IMR-90 (cell line): ENCODE data around the gene TNRC6C. TPM values are rescaled to one million over a fixed set of nuclear protein-coding genes. Genes with fewer than 3 reads are reported as not detected.

Experiments used
- ATAC-seq: fragments of 200-7000 bp; cut with Tn5 transposase; 2 replicates; pipeline ENCODE4 v1.9.1; 2020; ENCODE audit warnings: low read depth, mild to moderate bottlenecking, moderate library complexity
- BruUV-seq: library from RNA; stranded (reverse); fragments of 400-500 nt; replicated peaks from 2 replicates; lab custom pipeline; 2021; lab: Mats Ljungman, UMichigan
- CTCF ChIA-PET: fragments of 300-600 bp; formaldehyde crosslinking; extraction: SDS; loops from one replicate; lab custom pipeline; 2021; ENCODE audit warnings: antibody characterized with exemption; lab: Yijun Ruan, JAX
- POLR2A ChIA-PET: fragments of 300-600 bp; sonication (Branson Sonifier 250); formaldehyde crosslinking; loops from one replicate; lab custom pipeline; 2022; ENCODE audit warnings: antibody characterized with exemption; ENCODE audit not compliant: unreplicated experiment; lab: Charles Lee
- DNase-seq: peaks from one replicate; pipeline ENCODE4 v3.0.0; 2013
- H2AFZ ChIP-seq: replicated peaks from 2 replicates; pipeline ENCODE3; 2013; ENCODE audit warnings: low read length, mild to moderate bottlenecking; ENCODE audit not compliant: poor library complexity
- H2AK5ac ChIP-seq: 2 replicates; pipeline ENCODE4 v1.6.1; 2013; ENCODE audit warnings: low read depth, low read length, inconsistent platforms
- H2AK9ac ChIP-seq: replicated peaks from 2 replicates; pipeline ENCODE3; 2013; ENCODE audit warnings: mild to moderate bottlenecking, low read depth, low read length, moderate library complexity; ENCODE audit not compliant: poor library complexity
- H2BK120ac ChIP-seq: 2 replicates; pipeline ENCODE4 v1.6.1; 2013; ENCODE audit warnings: low read depth, low read length, inconsistent platforms
- H2BK15ac ChIP-seq: 3 replicates; pipeline ENCODE4 v1.6.1; 2013; ENCODE audit warnings: low read depth, low read length, inconsistent platforms
- H2BK20ac ChIP-seq: 2 replicates; pipeline ENCODE4 v1.6.1; 2013; ENCODE audit warnings: low read depth, mild to moderate bottlenecking, inconsistent platforms, low read length, moderate library complexity
- H2BK5ac ChIP-seq: 2 replicates; pipeline ENCODE4 v1.6.1; 2013; ENCODE audit warnings: mild to moderate bottlenecking, low read depth, low read length, inconsistent platforms; ENCODE audit not compliant: poor library complexity, severe bottlenecking
- H3K14ac ChIP-seq: replicated peaks from 2 replicates; pipeline ENCODE4 v1.6.1; 2013; ENCODE audit warnings: low read depth, low read length, inconsistent platforms
- H3K18ac ChIP-seq: 2 replicates; pipeline ENCODE4 v1.6.1; 2013; ENCODE audit warnings: low read depth, low read length, control low read depth
- H3K23ac ChIP-seq: 2 replicates; pipeline ENCODE4 v1.6.1; 2013; ENCODE audit warnings: low read depth, low read length, inconsistent platforms
- H3K27ac ChIP-seq: 2 replicates; pipeline ENCODE4 v1.5.1; 2013; ENCODE audit warnings: mild to moderate bottlenecking, control low read depth, low read length; ENCODE audit not compliant: insufficient read depth
- H3K27me3 ChIP-seq: 2 replicates; pipeline ENCODE4 v1.6.1; 2013; ENCODE audit warnings: low read length; ENCODE audit not compliant: control insufficient read depth, insufficient read depth
- H3K36me3 ChIP-seq: 2 replicates; pipeline ENCODE4 v1.6.1; 2013; ENCODE audit warnings: low read length, mixed read lengths; ENCODE audit not compliant: control insufficient read depth, insufficient read depth
- H3K4ac ChIP-seq: 2 replicates; pipeline ENCODE4 v1.6.1; 2013; ENCODE audit warnings: low read depth, low read length, inconsistent platforms
- H3K4me1 ChIP-seq: 2 replicates; pipeline ENCODE4 v1.6.1; 2013; ENCODE audit warnings: low read length, mixed read lengths; ENCODE audit not compliant: control insufficient read depth, insufficient read depth
- H3K4me2 ChIP-seq: 2 replicates; pipeline ENCODE4 v1.6.1; 2013; ENCODE audit warnings: low read depth, mild to moderate bottlenecking, control low read depth, low read length, moderate library complexity
- H3K4me3 ChIP-seq: 2 replicates; pipeline ENCODE4 v1.5.1; 2013; ENCODE audit warnings: low read depth, mild to moderate bottlenecking, control low read depth, low read length, moderate library complexity; ENCODE audit not compliant: insufficient read depth
- H3K56ac ChIP-seq: 2 replicates; pipeline ENCODE4 v1.6.1; 2013; ENCODE audit warnings: low read length, inconsistent platforms; ENCODE audit not compliant: insufficient read depth; ENCODE audit errors: extremely low read depth
- H3K79me1 ChIP-seq, 2 experiments: 2 replicates each; pipeline ENCODE4 v1.6.1; 2013; ENCODE audit warnings: low read length in 2 of 2, inconsistent platforms in 1 of 2, low read depth in 1 of 2
- H3K9ac ChIP-seq: 2 replicates; pipeline ENCODE4 v1.6.1; 2013; ENCODE audit warnings: low read depth, low read length, control low read depth
- H3K9me1 ChIP-seq: 2 replicates; pipeline ENCODE4 v1.6.1; 2013; ENCODE audit warnings: low read length, inconsistent platforms; ENCODE audit not compliant: insufficient read depth
- H3K9me3 ChIP-seq: 2 replicates; pipeline ENCODE4 v1.6.1; 2013; ENCODE audit warnings: low read length; ENCODE audit not compliant: control insufficient read depth, insufficient read depth
- H4K20me1 ChIP-seq: 2 replicates; pipeline ENCODE4 v1.6.1; 2013; ENCODE audit warnings: low read length, inconsistent platforms; ENCODE audit not compliant: insufficient read depth
- H4K5ac ChIP-seq: 2 replicates; pipeline ENCODE4 v1.6.1; 2013; ENCODE audit warnings: mild to moderate bottlenecking, low read depth, low read length, control low read depth
- H4K8ac ChIP-seq, 2 experiments: 2 replicates each; pipeline ENCODE4 v1.6.1; 2013; ENCODE audit warnings: low read depth in 2 of 2, low read length in 2 of 2, control low read depth in 1 of 2, inconsistent platforms in 1 of 2
- H4K91ac ChIP-seq: 2 replicates; pipeline ENCODE4 v1.6.1; 2013; ENCODE audit warnings: low read depth, low read length, inconsistent platforms; ENCODE audit not compliant: insufficient read depth
- BHLHE40 ChIP-seq: fragments of 150-350 bp; IDR thresholded peaks from 2 replicates; pipeline ENCODE4 v1.6.1; 2016; ENCODE audit warnings: mild to moderate bottlenecking, low read depth, low read length
- MAFK ChIP-seq: IDR thresholded peaks from 2 replicates; pipeline ENCODE4 v1.6.1; 2012; ENCODE audit warnings: low read depth, low read length, improper control_type of control experiment
- MAZ ChIP-seq: IDR thresholded peaks from 2 replicates; pipeline ENCODE4 v1.6.1; 2012; ENCODE audit warnings: low read depth, mild to moderate bottlenecking, low read length, improper control_type of control experiment, moderate library complexity, borderline replicate concordance
- POLR2A ChIP-seq: IDR thresholded peaks from 2 replicates; pipeline ENCODE4 v1.6.1; 2012; ENCODE audit warnings: mild to moderate bottlenecking, low read depth, low read length
- SMC3 ChIP-seq: fragments of 150-350 bp; IDR thresholded peaks from 2 replicates; pipeline ENCODE4 v1.6.1; 2016; ENCODE audit warnings: low read depth, mild to moderate bottlenecking, antibody characterized with exemption, low read length, moderate library complexity
- WGBS, 2 experiments: methylation state at CpG; one replicate each; pipeline versions ENCODE4 v1.1.5 to v1.1.7; 2013; ENCODE audit warnings: missing lambda C conversion rate in 2 of 2; ENCODE audit not compliant: insufficient read length in 1 of 2; ENCODE audit errors: extremely low coverage in 2 of 2; 5-methylcytosine and 5-hydroxymethylcytosine counted together
- dilution Hi-C: fragments of 300-500 bp; cut with HindIII; formaldehyde crosslinking; loops from one replicate; pipeline ENCODE4 v1.14.3; 2018; ENCODE audit warnings: low sequenced_read_pairs; ENCODE audit not compliant: unreplicated experiment
- in situ Hi-C: fragments of 300-500 bp; cut with MboI; formaldehyde crosslinking; loops from 3 replicates; pipeline ENCODE4 v1.14.3; 2019; ENCODE audit warnings: low sequenced_read_pairs, inconsistent platforms, mixed read lengths
- intact Hi-C: fragments of 100-400 bp; cut with micrococcal nuclease; formaldehyde crosslinking; loops from 2 replicates; pipeline ENCODE4 v1.10.0; 2022
- polyA plus RNA-seq, 3 experiments: library from polyadenylated mRNA; depleted of rRNA; stranded (reverse); fragments of >200 nt; gene quantifications; 2 replicates each; pipeline ENCODE4 v1.2.3, GENCODE V29; 2012; ENCODE audit warnings: low replicate concordance in 1 of 3
- total RNA-seq: library from RNA; depleted of rRNA; stranded (reverse); fragments of >200 nt; gene quantifications from 2 replicates; pipeline ENCODE4 v1.2.3, GENCODE V29; 2012

TNRC6C gene
- total and polyA plus RNA-seq, 2 of the 4 experiments (the other 2 are of a cell fraction) = 1.6 to 2.7 TPM

DNA sequence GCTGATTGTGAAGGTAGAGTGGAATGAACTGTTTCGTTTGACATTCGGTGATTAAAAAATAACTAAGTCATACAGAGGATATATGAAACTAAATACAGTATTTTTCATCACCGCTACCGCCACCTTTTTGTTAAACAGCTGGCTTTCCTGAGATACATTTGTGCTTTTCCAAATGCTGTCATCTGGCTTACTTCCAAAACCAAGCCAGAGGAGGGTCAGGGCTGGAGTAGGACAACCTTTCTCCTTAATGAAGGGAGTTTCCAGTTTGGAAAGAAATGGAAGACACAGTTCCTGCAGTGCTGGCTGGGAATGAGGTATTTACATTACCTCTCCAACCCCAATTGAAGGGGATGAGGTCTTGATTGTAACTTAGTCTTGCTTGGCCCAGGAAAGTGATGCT is 3.2 kb downstream of the TNRC6C start:
- DNase-seq = peak; percentile 16
- BruUV-seq = no TSS peak
- intact Hi-C loops = loop anchor here (2.0 to 5.0 kb wide), 2 partner anchors 51 to 419 kb away; no protein-coding TSS in a partner anchor

More for the DNA sequence above, 3.2 kb downstream of the TNRC6C start:
- Histone ChIP-seq H3K23ac (no peak overlapping the region), H4K8ac (no peak overlapping the region), H3K9ac (no peak overlapping the region), H4K91ac (no peak overlapping the region), H3K4me3 (no peak overlapping the region), H3K9me1 (peaks cover 15% of the 10 kb centered on the region), H4K5ac (no peak overlapping the region), H2BK15ac (no peak overlapping the region), H2BK120ac (no peak overlapping the region), H2AK9ac (no peak overlapping the region), H3K27ac (no peak overlapping the region), H4K20me1 (peaks cover 45% of the 10 kb centered on the region; the same call in 1 of the 2 replicates), H3K27me3 (peaks cover 10% of the 10 kb centered on the region), H2AFZ (no peak overlapping the region), H2AK5ac (no peak overlapping the region), H3K4me1 (no peaks in the 10 kb centered on the region; the same call in 1 of the 2 replicates), H3K9me3 (no peaks in the 10 kb centered on the region), H2BK5ac (no peak overlapping the region), H3K4ac (no peak overlapping the region), H3K4me2 (no peak overlapping the region), H3K56ac (no peak overlapping the region), H3K14ac (no peak overlapping the region), H3K79me1 (peaks cover 29 to 63% of the 10 kb centered on the region in 2 experiments), H3K36me3 (no peaks in the 10 kb centered on the region), H2BK20ac (no peak overlapping the region), H3K18ac (no peak overlapping the region)
- no peak for ATAC-seq
- TF ChIP-seq POLR2A (no peak), MAZ (no peak), MAFK (no peak), SMC3 (no peak), BHLHE40 (no peak)
- dilution Hi-C loops (no loop called here), in situ Hi-C loops (no loop called here)
- ChIA-PET CTCF (interaction anchor here (2.2 kb wide), 1 partner anchor 52 kb away, joined by 8 read pairs; no protein-coding TSS in a partner anchor), POLR2A (no interaction called here)
- no CpG with 5 or more reads among the region's 4 CpGs for WGBS, 2 experiments
